Colonic mucosa (tissue), 4 donors: ENCODE results near the gene ZNF90. TPM values are rescaled to one million over a fixed set of nuclear protein-coding genes. Genes with fewer than 3 reads are reported as not detected.
"Not testable (repeated sequence)": the region's sequence is repeated elsewhere in the genome, so short reads cannot be mapped to it uniquely, and the experiment has no call there.

Experiments used
- DNase-seq: peaks from one replicate; pipeline ENCODE4 v3.0.0-alpha.2; 2020
- H3K27ac ChIP-seq: fragments of 200-600 bp; one replicate; pipeline ENCODE4 v1.8.0; 2021
- H3K27me3 ChIP-seq: fragments of 200-600 bp; one replicate; pipeline ENCODE4 v1.8.0; 2021
- H3K36me3 ChIP-seq: fragments of 200-600 bp; one replicate; pipeline ENCODE4 v1.8.0; 2021
- H3K4me1 ChIP-seq: fragments of 200-600 bp; one replicate; pipeline ENCODE4 v1.8.0; 2021; ENCODE audit warnings: mild to moderate bottlenecking
- H3K4me3 ChIP-seq: fragments of 200-600 bp; one replicate; pipeline ENCODE4 v1.8.0; 2021
- H3K9ac ChIP-seq, 2 donors: one replicate each; pipeline ENCODE4 v1.7.0; 2013; ENCODE audit warnings: control low read depth in 2 of 2, low read depth in 2 of 2, low read length in 2 of 2
- H3K9me3 ChIP-seq: fragments of 200-600 bp; one replicate; pipeline ENCODE4 v1.8.0; 2021
- intact Hi-C: fragments of 100-400 bp; cut with DNase I; formaldehyde crosslinking; loops from one replicate; pipeline ENCODE4 v1.14.1; 2022
- total RNA-seq, 2 donors: library from RNA; stranded (reverse); fragmentation: NEBNext Ultra II Directional in 1 of 2; extraction: Animal tissue kit (Norgen Biotek cat#: 25700) in 1 of 2; gene quantifications; one replicate each; pipeline ENCODE4 v1.2.1, GENCODE V29; 2021
- TF ChIP-seq, protein P1 (sequence below): fragments of 200-600 bp; IDR thresholded peaks from one replicate; pipeline ENCODE4 v1.8.0; 2022; ENCODE audit warnings: antibody characterized with exemption, mild to moderate bottlenecking
- donor health status: healthy.
- donor health status: DM: no; HTN: no; CAD: no.
- donor health status: DM: no; HTN: no; CAD: no.

ZNF90 gene
- total RNA-seq, 2 donors from 2014 or later, result 3.4 to 6.8 TPM

DNA sequence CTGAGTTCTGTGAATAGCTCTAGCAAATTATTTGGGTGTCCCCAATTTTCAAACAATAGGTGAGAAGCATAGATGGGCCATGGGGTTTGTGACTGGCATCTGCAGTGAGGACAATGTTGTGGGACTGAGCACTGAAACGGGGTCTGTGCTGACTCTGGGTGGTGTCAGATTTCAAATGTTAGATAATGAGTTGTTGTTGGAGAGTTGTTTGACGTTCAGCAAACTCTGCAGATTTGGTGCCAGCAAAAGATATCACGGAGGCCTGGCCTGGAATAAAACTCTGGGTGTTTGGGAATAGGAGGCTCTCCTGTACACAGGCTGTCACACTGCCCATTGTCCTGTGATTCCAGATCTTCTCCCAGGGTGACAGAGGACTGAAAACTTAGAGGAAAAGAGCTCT lies 2.9 kb downstream of the ZNF90 start:
- DNase-seq, result no peak
- no peaks in the 10 kb centered on the region for H3K4me1 ChIP-seq
- no peaks in the 10 kb centered on the region for H3K36me3 ChIP-seq
- intact Hi-C loops, result no loop called here
- H3K4me3 ChIP-seq, result no peak overlapping the region
- TF ChIP-seq, protein P1, sequence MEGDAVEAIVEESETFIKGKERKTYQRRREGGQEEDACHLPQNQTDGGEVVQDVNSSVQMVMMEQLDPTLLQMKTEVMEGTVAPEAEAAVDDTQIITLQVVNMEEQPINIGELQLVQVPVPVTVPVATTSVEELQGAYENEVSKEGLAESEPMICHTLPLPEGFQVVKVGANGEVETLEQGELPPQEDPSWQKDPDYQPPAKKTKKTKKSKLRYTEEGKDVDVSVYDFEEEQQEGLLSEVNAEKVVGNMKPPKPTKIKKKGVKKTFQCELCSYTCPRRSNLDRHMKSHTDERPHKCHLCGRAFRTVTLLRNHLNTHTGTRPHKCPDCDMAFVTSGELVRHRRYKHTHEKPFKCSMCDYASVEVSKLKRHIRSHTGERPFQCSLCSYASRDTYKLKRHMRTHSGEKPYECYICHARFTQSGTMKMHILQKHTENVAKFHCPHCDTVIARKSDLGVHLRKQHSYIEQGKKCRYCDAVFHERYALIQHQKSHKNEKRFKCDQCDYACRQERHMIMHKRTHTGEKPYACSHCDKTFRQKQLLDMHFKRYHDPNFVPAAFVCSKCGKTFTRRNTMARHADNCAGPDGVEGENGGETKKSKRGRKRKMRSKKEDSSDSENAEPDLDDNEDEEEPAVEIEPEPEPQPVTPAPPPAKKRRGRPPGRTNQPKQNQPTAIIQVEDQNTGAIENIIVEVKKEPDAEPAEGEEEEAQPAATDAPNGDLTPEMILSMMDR, result no peak
- no peak overlapping the region for H3K27ac ChIP-seq
- H3K9me3 ChIP-seq, result no peaks in the 10 kb centered on the region
- no peak overlapping the region for H3K9ac ChIP-seq
- no peaks in the 10 kb centered on the region for H3K27me3 ChIP-seq

DNA sequence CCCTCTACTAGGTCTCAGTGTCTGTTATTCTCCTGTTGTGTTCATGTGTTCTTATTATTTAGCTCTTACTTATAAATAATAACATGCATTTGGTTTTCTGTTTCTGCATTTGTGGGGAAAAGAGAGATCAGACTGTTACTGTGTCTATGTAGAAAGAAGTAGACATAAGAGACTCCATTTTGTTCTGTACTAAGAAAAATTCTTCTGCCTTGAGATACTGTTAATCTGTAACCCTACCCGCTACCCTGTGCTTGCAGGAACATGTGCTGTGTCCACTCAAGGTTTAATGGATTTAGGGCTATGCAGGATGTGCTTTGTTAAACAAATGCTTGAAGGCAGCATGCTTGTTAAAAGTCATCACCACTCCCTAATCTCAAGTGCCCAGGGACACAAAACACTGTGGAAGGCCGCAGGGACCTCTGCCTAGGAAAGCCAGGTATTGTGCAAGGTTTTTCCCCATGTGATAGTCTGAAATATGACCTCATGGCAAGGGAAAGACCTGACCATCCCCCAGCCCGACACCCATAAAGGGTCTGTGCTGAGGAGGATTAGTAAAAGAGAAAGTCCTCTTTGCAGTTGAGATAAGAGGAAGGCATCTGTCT lies 4.5 kb downstream of the ZNF90 start:
- H3K27me3 ChIP-seq, H3K36me3 ChIP-seq, DNase-seq, H3K27ac ChIP-seq, H3K4me1 ChIP-seq, H3K9me3 ChIP-seq, intact Hi-C loops, H3K4me3 ChIP-seq, H3K9ac ChIP-seq: not testable (repeated sequence)

GRCh38 chr19:20082876-20083275 lies 5.1 kb downstream of the ZNF90 start:
- H3K4me1 ChIP-seq, DNase-seq, intact Hi-C loops, H3K27ac ChIP-seq, H3K4me3 ChIP-seq, H3K36me3 ChIP-seq, H3K27me3 ChIP-seq, H3K9ac ChIP-seq, H3K9me3 ChIP-seq: not testable (repeated sequence)

GRCh38 chr19:20102097-20102496 lies 24.3 kb downstream of the ZNF90 start:
- TF ChIP-seq, protein P1, result no peak
- intact Hi-C loops, result no loop called here
- Histone ChIP-seq H3K27me3 (no peaks in the 10 kb centered on the region), H3K9ac (no peak overlapping the region), H3K4me1 (no peaks in the 10 kb centered on the region), H3K4me3 (no peak overlapping the region), H3K36me3 (no peaks in the 10 kb centered on the region), H3K9me3 (no peaks in the 10 kb centered on the region), H3K27ac (no peak overlapping the region)
- no peak for DNase-seq

GRCh38 chr19:20103091-20103740 lies 25.4 kb downstream of the ZNF90 start:
- intact Hi-C loops, result no loop called here
- Histone ChIP-seq H3K27ac (no peak overlapping the region), H3K36me3 (no peaks in the 10 kb centered on the region), H3K4me1 (no peaks in the 10 kb centered on the region), H3K9me3 (no peaks in the 10 kb centered on the region), H3K27me3 (no peaks in the 10 kb centered on the region), H3K4me3 (no peak overlapping the region), H3K9ac (no peak overlapping the region)
- TF ChIP-seq, protein P1, result no peak
- DNase-seq, result no peak

GRCh38 chr19:20107301-20107700 lies 29.5 kb downstream of the ZNF90 start:
- intact Hi-C loops, result no loop called here
- H3K36me3 ChIP-seq, result no peaks in the 10 kb centered on the region

DNA sequence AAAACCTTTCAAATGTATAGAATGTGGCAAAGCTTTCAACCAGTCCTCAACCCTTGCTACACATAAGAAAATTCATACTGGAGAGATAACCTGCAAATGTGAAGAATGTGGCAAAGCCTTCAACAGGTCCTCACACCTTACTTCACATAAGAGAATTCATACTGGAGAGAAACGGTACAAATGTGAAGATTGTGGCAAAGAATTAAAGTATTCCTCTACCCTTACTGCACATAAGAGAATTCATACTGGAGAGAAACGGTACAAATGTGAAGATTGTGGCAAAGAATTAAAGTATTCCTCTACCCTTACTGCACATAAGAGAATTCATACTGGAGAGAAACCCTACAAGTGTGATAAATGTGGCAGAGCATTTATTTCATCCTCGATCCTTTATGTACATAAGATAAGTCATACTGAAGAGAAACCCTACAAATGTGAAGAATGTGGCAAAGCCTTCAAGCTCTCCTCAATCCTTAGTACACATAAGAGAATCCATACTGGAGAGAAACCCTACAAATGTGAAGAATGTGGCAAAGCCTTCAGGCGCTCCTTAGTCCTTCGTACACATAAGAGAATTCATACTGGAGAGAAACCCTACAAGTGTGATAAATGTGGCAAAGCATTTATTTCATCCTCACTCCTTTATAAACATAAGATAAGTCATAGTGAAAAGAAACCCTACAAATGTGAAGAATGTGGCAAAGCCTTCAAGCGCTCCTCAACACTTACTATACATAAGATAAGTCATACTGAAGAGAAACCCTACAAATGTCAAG lies 40.5 kb downstream of the ZNF90 start:
- not testable (repeated sequence) for H3K36me3 ChIP-seq, H3K4me3 ChIP-seq, DNase-seq

More at GRCh38 chr19:20107301-20107700, 29.5 kb downstream of the ZNF90 start:
- H3K27ac ChIP-seq, result no peak overlapping the region
- DNase-seq, result no peak
- H3K9me3 ChIP-seq, result no peaks in the 10 kb centered on the region
- H3K4me1 ChIP-seq, result no peaks in the 10 kb centered on the region
- no peak overlapping the region for H3K4me3 ChIP-seq
- no peak overlapping the region for H3K9ac ChIP-seq
- H3K27me3 ChIP-seq, result no peaks in the 10 kb centered on the region
- TF ChIP-seq, protein P1, result no peak

More for the DNA sequence above, 40.5 kb downstream of the ZNF90 start:
- H3K27me3 ChIP-seq, intact Hi-C loops, H3K27ac ChIP-seq, H3K9ac ChIP-seq, H3K4me1 ChIP-seq: not testable (repeated sequence)
- peaks cover 29% of the 10 kb centered on the region for H3K9me3 ChIP-seq
